ENCODE results near the gene CTNND2. TPM values are rescaled to one million over a fixed set of nuclear protein-coding genes. Genes with fewer than 3 reads are reported as not detected.

CTNND2 gene
- polyA plus RNA-seq, 1 donor from 2014 or later, result 67.0 TPM

DNA sequence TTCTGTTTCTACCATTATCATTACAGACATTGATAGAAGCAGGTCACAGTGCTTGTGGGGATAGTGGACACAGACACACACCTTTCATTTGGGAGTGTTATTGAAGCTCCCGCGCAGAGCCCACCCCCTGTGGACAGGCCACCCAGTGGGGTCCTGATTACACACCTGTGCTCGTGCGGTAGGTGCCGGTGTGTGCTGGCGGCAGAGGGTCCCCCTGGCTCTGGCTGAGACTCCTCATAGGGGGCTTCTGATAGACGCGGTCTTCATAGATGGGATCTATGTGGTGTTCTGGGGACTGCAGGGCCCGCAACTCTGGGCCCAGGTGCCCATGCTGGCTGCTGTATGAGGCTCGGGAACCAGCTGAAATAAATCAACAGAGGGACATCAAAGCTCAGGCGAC lies 539.7 kb downstream of the CTNND2 start:
- Histone ChIP-seq H3K9ac (ENCODE audit: low read length) (no peak overlapping the region), H3K27me3 (ENCODE audit: insufficient read depth, low read depth, low read length) (no peaks in the 10 kb centered on the region), H3K9me3 (ENCODE audit: low read length) (no peaks in the 10 kb centered on the region), H3K4me2 (ENCODE audit: low read length) (no peak overlapping the region), H4K20me1 (ENCODE audit: insufficient read depth) (no peaks in the 10 kb centered on the region), H3K9me2 (ENCODE audit: insufficient read depth, low read length) (no peaks in the 10 kb centered on the region), H3K36me3 (ENCODE audit: insufficient read depth, low read length) (no peaks in the 10 kb centered on the region), H3K4me3 (ENCODE audit: low read length) (no peak overlapping the region), H3F3A (ENCODE audit: insufficient read depth, low read length, poor library complexity, severe bottlenecking) (no peaks in the 10 kb centered on the region), H3K27ac (ENCODE audit: low read length) (no peak overlapping the region), H2AFZ (ENCODE audit: low read depth, low read length) (no peak overlapping the region), H3K79me2 (replicated peaks; ENCODE audit: insufficient read depth, low read length) (no peaks in the 10 kb centered on the region)
- TF ChIP-seq MXI1 (conservative IDR thresholded peaks at IDR 0.05; ENCODE audit: poor library complexity, severe bottlenecking), result no peak
- TF ChIP-seq POLR2AphosphoS5 (IDR thresholded peaks at IDR 0.05), result no peak
- TF ChIP-seq, protein P1, sequence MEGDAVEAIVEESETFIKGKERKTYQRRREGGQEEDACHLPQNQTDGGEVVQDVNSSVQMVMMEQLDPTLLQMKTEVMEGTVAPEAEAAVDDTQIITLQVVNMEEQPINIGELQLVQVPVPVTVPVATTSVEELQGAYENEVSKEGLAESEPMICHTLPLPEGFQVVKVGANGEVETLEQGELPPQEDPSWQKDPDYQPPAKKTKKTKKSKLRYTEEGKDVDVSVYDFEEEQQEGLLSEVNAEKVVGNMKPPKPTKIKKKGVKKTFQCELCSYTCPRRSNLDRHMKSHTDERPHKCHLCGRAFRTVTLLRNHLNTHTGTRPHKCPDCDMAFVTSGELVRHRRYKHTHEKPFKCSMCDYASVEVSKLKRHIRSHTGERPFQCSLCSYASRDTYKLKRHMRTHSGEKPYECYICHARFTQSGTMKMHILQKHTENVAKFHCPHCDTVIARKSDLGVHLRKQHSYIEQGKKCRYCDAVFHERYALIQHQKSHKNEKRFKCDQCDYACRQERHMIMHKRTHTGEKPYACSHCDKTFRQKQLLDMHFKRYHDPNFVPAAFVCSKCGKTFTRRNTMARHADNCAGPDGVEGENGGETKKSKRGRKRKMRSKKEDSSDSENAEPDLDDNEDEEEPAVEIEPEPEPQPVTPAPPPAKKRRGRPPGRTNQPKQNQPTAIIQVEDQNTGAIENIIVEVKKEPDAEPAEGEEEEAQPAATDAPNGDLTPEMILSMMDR (IDR thresholded peaks at IDR 0.05; ENCODE audit: poor library complexity, severe bottlenecking), result no peak
- TF ChIP-seq EZH2 (IDR thresholded peaks at IDR 0.05; ENCODE audit: borderline replicate concordance, insufficient read depth, low read length, poor library complexity, severe bottlenecking), result no peak
- no peak for TF ChIP-seq RAD21 (conservative IDR thresholded peaks at IDR 0.05)
- TF ChIP-seq EP300 (conservative IDR thresholded peaks at IDR 0.05; ENCODE audit: poor library complexity, severe bottlenecking), result no peak
- TF ChIP-seq, protein P2, sequence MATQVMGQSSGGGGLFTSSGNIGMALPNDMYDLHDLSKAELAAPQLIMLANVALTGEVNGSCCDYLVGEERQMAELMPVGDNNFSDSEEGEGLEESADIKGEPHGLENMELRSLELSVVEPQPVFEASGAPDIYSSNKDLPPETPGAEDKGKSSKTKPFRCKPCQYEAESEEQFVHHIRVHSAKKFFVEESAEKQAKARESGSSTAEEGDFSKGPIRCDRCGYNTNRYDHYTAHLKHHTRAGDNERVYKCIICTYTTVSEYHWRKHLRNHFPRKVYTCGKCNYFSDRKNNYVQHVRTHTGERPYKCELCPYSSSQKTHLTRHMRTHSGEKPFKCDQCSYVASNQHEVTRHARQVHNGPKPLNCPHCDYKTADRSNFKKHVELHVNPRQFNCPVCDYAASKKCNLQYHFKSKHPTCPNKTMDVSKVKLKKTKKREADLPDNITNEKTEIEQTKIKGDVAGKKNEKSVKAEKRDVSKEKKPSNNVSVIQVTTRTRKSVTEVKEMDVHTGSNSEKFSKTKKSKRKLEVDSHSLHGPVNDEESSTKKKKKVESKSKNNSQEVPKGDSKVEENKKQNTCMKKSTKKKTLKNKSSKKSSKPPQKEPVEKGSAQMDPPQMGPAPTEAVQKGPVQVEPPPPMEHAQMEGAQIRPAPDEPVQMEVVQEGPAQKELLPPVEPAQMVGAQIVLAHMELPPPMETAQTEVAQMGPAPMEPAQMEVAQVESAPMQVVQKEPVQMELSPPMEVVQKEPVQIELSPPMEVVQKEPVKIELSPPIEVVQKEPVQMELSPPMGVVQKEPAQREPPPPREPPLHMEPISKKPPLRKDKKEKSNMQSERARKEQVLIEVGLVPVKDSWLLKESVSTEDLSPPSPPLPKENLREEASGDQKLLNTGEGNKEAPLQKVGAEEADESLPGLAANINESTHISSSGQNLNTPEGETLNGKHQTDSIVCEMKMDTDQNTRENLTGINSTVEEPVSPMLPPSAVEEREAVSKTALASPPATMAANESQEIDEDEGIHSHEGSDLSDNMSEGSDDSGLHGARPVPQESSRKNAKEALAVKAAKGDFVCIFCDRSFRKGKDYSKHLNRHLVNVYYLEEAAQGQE (IDR thresholded peaks at IDR 0.05; ENCODE audit: borderline replicate concordance), result no peak
- TF ChIP-seq SMC3 (conservative IDR thresholded peaks at IDR 0.05; ENCODE audit: poor library complexity), result no peak
- TF ChIP-seq TAF1 (IDR thresholded peaks at IDR 0.05; ENCODE audit: low read depth), result no peak

DNA sequence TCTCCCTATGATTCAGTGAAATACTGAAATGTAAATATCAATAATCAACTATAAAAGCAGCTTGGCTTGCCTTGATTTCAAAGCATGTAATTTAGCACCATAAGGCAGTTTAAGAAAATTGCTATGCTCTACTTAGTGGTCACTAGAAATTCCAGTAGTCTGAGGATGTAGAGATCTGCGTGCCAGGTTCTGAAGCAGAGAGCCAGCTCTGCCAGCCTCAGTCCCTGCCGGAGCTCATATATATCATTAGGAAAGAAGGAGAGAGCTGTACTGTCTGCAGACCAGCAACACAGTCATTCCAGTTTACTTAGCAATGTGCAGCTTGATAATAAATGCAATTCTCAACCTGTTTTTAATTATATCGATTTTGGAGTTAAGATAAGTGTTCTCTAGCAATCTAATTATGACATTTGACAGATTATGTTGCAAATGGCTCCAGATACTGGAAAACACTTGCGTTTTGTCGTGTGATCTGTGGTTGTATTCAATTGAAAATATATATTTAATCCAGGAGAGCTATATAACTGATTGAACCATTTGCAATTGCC lies 540.5 kb downstream of the CTNND2 start:
- H4K20me1 ChIP-seq (ENCODE audit: insufficient read depth), result no peaks in the 10 kb centered on the region
- H3K9me3 ChIP-seq (ENCODE audit: low read length), result no peaks in the 10 kb centered on the region
- H2AFZ ChIP-seq (ENCODE audit: low read depth, low read length), result no peak overlapping the region
- no peak overlapping the region for H3K4me2 ChIP-seq (ENCODE audit: low read length)
- H3K36me3 ChIP-seq (ENCODE audit: insufficient read depth, low read length), result no peaks in the 10 kb centered on the region
- H3K9ac ChIP-seq (ENCODE audit: low read length), result no peak overlapping the region
- H3K4me3 ChIP-seq (ENCODE audit: low read length), result no peak overlapping the region
- no peaks in the 10 kb centered on the region for H3F3A ChIP-seq (ENCODE audit: insufficient read depth, low read length, poor library complexity, severe bottlenecking)
- no peaks in the 10 kb centered on the region for H3K79me2 ChIP-seq (replicated peaks; ENCODE audit: insufficient read depth, low read length)
- no peak overlapping the region for H3K27ac ChIP-seq (ENCODE audit: low read length)
- no peak for TF ChIP-seq MXI1 (conservative IDR thresholded peaks at IDR 0.05; ENCODE audit: poor library complexity, severe bottlenecking)
- peak; percentile 20 for TF ChIP-seq POLR2AphosphoS5 (IDR thresholded peaks at IDR 0.05)
- no peaks in the 10 kb centered on the region for H3K27me3 ChIP-seq (ENCODE audit: insufficient read depth, low read depth, low read length)
- no peaks in the 10 kb centered on the region for H3K9me2 ChIP-seq (ENCODE audit: insufficient read depth, low read length)
